ENCODE data around the gene MAS1.
"Not testable (repeated sequence)": the region's sequence is repeated elsewhere in the genome, so short reads cannot be mapped to it uniquely, and the experiment has no call there.

The MAS1 gene

DNA sequence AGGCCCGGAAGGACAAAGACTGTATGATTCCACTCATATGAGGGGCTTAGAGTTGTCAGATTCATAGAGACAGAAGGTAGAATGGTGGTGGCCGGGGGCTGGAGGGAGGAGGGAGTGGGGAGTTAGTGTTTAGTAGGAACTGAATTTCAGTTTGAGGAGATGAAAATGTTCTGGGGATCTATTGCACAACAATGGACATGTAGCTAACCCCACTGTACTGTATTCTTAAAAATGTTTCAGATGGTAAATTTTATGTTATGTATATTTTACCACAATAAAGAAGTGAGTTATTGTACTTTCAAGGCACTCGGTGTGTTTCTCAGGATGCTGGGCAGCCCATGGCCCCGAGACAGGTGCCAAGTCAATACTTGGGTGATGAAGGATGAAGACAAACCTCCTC lies 25.4 kb downstream of the MAS1 start:
- no peak for DNase-seq
- TF ChIP-seq GATA1 (IDR thresholded peaks at IDR 0.05; ENCODE audit: low read depth, low read length), result no peak
- TF ChIP-seq POLR2A (IDR thresholded peaks at IDR 0.05; ENCODE audit: low read length), result no peak

- no peak for DNase-seq
- no peak for TF ChIP-seq POLR2A (IDR thresholded peaks at IDR 0.05; ENCODE audit: low read length)
Observed at GRCh38 chr6:159916752-159917151, 26.0 kb downstream of the MAS1 start.

GRCh38 chr6:159919011-159919511 lies 28.3 kb downstream of the MAS1 start:
- no peak for TF ChIP-seq GATA1 (IDR thresholded peaks at IDR 0.05; ENCODE audit: low read depth, low read length)
- DNase-seq, result no peak

DNA sequence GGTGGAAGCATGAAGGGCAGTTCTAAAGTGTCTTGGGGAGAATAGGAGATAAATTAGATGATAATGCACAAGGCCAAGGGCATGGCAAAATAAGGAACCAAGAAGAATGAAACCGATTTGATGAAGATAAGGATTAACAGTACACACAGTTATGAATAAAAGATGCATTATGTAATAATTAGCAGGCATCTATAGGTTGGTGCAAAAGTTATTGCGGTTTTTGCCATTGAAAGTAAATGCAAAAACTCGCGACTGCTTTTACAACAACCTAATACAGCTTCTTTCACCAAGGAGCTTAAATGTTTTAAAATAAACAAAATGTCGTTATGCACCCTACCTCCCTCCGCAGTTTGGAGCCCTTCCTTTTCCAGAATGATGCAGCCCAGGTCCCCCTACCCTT lies 29.0 kb downstream of the MAS1 start:
- TF ChIP-seq GATA1 (IDR thresholded peaks at IDR 0.05; ENCODE audit: low read depth, low read length), result no peak
- TF ChIP-seq POLR2A (IDR thresholded peaks at IDR 0.05; ENCODE audit: low read length), result no peak
- DNase-seq, result no peak

- DNase-seq, result not testable (repeated sequence)
Observed at GRCh38 chr6:159924150-159924549, 33.4 kb downstream of the MAS1 start.

GRCh38 chr6:159926542-159927203 lies 35.9 kb downstream of the MAS1 start:
- TF ChIP-seq GATA1 (IDR thresholded peaks at IDR 0.05; ENCODE audit: low read depth, low read length) (no peak), POLR2A (IDR thresholded peaks at IDR 0.05; ENCODE audit: low read length) (no peak)
- no peak for DNase-seq

- DNase-seq, result peak; percentile 10 to 36
- TF ChIP-seq GATA1 (IDR thresholded peaks at IDR 0.05; ENCODE audit: low read depth, low read length), result no peak
- no peak for TF ChIP-seq POLR2A (IDR thresholded peaks at IDR 0.05; ENCODE audit: low read length)
Observed at GRCh38 chr6:159929819-159930218, 39.0 kb downstream of the MAS1 start.

DNA sequence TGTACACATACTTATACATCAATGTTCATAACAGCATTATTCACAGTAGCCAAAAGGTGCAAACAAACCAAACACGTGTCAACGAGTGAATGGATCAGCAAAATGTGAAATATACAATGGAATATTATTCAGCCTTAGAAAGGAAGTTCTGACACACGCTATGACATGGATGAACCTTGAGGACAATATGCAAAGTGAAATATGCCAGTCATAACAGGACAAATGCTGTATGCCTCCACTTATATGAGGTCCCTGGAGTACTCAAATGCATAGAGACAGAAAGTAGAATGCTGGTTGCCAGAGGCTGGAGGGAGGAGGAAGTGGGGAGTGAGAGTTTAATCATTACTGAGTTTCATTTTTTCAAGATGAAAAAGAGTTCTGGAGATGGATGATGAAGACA lies 40.3 kb downstream of the MAS1 start:
- no peak for DNase-seq
- TF ChIP-seq POLR2A (IDR thresholded peaks at IDR 0.05; ENCODE audit: low read length) (no peak), GATA1 (IDR thresholded peaks at IDR 0.05; ENCODE audit: low read depth, low read length) (no peak)

GRCh38 chr6:159931846-159932245 lies 41.1 kb downstream of the MAS1 start:
- TF ChIP-seq POLR2A (IDR thresholded peaks at IDR 0.05; ENCODE audit: low read length), result no peak
- TF ChIP-seq GATA1 (IDR thresholded peaks at IDR 0.05; ENCODE audit: low read depth, low read length), result no peak
- no peak for DNase-seq

- TF ChIP-seq GATA1 (IDR thresholded peaks at IDR 0.05; ENCODE audit: low read depth, low read length) (no peak), POLR2A (IDR thresholded peaks at IDR 0.05; ENCODE audit: low read length) (no peak)
- no peak for DNase-seq
Observed at GRCh38 chr6:159933077-159933476, 42.3 kb downstream of the MAS1 start.

- no peak for DNase-seq
- TF ChIP-seq POLR2A (IDR thresholded peaks at IDR 0.05; ENCODE audit: low read length) (no peak), GATA1 (IDR thresholded peaks at IDR 0.05; ENCODE audit: low read depth, low read length) (no peak)
Observed at GRCh38 chr6:159934181-159934580, 43.4 kb downstream of the MAS1 start.

DNA sequence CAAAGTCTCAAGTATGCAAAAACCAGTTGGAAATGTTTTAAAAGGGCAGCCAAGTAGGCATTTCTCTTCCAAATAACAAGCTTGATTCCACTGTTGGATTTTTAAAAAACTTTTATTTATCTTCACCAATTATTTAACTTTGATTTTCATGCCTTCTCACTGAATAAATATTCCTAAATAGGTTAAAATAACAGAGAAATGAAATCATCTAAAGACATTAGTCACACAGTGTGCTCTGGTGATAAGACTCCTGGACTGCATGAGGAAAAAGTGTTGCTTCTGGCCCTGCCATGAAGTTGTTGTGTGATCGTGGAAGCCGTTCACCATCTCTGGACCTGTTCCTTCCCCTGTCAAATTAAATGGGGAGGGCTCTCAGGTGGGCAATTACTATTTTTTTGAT lies 44.3 kb downstream of the MAS1 start:
- no peak for TF ChIP-seq POLR2A (IDR thresholded peaks at IDR 0.05; ENCODE audit: low read length)
- TF ChIP-seq GATA1 (IDR thresholded peaks at IDR 0.05; ENCODE audit: low read depth, low read length), result no peak

GRCh38 chr6:159935633-159936032 lies 44.8 kb downstream of the MAS1 start:
- TF ChIP-seq POLR2A (IDR thresholded peaks at IDR 0.05; ENCODE audit: low read length) (no peak), GATA1 (IDR thresholded peaks at IDR 0.05; ENCODE audit: low read depth, low read length) (no peak)
- no peak for DNase-seq

More for the DNA sequence above, 44.3 kb downstream of the MAS1 start:
- DNase-seq, result no peak

DNA sequence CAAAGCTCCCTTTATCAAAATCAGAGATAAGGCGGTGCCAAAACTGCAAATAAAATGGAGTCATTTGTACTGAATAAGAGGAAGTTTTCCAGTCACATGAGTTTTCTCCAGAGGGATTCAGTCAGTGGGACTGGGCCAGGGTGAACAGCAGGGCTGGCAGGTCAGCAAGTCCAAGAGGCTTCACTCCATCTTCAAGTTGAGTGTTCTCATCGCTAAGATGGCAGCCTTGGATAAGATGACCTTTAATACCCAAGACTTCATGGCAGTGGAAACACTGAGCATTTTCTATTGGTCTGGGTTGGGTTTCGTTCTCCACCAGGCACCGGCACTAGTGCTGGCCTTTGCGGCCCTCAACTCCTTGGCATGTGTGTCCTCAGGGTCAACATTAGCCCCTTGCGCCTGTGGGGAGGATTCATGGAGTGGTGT lies 48.8 kb downstream of the MAS1 start:
- DNase-seq, result no peak
- TF ChIP-seq GATA1 (IDR thresholded peaks at IDR 0.05; ENCODE audit: low read depth, low read length) (no peak), POLR2A (IDR thresholded peaks at IDR 0.05; ENCODE audit: low read length) (no peak)

All from erythroblast (primary cell).